GDM1 (cell line): Measurements from ENCODE around the gene DSCAML1.

Source experiments
- DNase-seq: peaks from one replicate; lab custom pipeline; 2025; lab: John Stamatoyannopoulos, UW

The DSCAML1 gene

DNA sequence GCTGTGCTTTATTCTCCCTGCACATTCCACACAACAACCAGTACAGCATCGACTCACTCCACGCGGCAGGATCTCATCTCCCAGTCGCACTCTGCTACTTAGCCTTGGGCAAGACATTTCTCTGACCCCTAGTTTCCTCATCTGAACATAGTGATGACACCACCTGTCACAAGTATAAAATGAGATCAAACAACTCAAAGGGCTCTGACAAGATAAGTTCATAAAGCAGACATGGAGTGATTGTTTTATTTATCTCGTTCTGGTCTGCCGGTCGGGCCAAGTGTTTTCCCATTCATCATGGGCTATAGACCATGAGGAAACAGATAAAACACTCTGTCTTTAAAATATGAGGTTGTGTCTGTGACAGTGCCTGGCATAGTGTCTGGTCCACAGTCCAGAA is 35.0 kb downstream of the DSCAML1 start:
- no peak for DNase-seq

DNA sequence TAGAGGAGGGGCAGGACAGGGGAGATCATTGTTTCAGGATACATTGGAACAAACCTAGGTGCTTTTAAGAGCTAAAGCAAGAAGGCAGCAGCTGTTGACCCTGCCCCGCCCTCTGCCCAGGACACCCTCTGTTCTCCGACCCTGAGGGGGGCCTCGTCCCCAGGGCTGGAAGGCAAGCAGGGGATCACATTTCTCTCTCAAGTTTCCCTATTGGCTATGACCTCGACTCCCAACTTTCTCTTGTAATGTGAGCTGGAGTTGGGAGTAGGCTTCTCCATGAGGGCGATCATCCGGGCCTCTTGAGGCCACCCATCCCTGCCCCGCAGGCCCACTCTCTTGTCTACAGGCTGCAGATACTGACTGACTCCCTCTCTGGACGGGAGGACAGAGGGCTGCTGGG is 37.7 kb downstream of the DSCAML1 start:
- DNase-seq, result no peak

DNA sequence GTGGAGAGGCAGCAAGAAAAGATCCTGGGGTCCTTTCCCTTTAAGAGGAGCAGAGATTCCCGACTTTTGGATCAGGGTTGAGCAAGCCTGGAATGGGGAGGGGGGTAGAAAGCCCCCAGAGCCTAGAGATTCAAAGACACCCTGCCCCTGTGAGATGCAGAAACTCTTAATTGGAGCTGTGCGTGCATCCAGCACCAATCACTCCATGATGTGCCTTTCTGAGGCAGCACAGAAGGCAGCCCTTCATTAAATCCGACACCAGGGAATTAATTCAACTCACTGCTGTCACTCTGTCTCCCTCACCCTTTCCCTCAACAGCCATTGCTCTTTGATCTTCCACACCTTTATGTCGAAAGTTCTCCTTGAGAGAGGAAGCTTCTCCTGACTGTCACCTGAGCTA is 43.0 kb downstream of the DSCAML1 start:
- DNase-seq, result no peak

DNA sequence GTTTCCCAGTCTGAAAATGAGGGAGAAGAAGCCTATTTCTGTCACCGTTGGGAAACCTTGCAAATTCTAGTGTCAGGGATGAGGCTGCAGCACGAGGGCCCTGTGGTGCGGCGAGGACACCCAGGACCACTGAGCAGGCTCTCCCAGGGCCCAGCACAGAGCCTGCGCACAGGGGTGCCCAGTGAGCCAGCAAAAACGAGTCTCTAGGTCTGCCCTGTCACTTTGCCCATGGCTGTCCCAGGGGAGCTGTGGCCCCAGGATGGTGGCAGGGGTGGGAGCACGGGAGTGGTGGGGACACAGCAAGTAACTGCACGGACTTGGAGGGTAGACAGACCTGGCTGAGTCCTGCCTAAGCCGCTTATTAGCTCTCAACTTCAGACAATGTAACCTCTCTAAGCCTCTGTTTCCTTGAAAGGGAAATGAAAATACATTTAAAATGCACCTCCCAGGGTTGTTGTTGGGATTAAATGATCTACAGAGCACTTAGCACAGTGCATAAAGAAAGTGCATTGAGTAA is 44.2 kb downstream of the DSCAML1 start:
- DNase-seq, result no peak

DNA sequence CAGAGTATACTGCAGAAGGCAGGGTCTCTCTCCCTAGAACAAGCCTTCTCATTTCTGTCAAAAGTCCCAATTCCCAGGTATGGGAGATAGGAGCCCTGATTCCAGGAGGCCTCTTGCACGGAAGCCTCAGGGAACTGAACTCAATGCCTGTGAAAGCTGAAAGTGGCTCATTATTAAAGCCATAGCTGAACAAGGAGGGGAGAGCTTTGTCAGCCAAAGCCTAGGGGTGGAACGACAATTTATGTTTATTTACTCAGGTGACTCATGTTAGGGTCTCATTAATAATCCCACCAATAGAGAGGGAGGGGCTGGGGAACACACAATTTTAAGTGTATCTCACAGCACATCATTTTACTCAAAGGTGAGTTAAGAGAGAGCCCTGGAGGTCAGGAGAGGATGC is 44.9 kb downstream of the DSCAML1 start:
- no peak for DNase-seq

DNA sequence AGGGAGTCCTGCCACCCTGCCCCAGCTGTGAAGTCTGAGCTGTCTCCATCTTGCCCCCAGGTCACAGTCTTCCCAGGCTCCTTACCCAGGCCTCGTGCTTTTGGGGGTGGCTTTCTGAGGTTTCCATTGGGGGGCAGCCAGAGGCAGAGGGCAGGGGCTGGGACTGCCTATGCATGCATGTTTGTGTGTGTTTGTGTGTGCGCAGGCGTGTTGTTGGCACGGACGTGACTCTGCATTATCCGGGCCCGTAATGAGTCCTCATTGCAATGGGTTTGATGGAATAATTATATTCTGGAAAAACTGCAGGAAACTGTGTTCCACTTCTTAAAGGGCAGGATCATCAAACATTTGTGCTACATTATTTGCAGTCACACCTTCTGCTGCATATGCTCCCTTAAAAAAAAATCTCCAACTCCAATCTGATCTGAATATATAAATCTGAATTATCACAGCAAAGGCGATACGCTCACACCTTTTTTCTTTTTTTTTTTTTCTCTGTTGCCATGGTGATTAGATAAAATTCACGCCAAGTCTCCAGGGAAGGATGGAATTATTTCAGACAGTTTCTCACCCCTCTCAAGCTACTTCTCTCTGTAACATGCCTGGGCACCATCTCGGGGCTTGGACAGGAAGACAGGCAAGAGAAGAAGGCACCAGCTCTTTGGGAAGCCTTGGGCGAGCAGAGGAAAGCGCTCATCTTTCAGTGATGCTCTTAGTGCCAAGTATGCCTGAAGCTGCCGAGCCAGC is 45.9 kb downstream of the DSCAML1 start:
- DNase-seq, result no peak

DNA sequence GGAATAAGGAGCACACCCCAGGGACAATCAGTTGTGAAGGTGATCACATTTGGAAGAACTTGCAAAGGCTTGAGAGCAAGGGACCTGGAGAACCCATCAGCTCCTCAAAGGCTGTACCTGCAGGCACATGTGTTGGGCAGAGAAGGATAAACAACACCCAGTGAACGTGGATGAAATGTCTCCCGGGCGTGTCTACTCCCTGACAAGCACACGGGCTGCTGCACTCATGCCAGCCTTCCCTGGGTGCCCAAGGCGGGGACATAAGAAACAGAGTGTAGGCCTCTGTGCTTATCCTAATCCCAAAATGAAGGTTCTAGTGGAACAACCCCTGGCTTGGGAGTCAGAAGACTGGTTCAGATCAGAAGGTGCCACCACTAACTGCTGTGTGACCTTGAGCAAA is 46.7 kb downstream of the DSCAML1 start:
- no peak for DNase-seq

DNA sequence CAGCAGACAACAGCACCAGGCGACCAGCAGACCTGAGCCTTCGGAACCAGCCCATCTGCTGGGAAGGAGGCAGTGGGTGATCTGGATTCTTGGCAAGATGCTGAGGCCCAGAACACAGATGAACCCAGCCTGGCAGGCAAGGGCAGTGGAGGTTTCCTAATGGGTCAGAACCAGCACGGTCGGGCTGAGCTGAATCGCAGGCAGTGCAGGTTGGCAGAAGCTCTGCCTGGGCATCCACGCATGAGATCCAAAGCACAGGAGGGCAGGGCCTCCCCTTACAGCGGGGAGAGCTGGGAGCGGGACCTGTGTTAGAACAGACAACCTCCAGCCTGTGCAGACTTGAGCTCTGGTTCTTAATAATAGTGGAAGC is 47.5 kb downstream of the DSCAML1 start:
- no peak for DNase-seq

DNA sequence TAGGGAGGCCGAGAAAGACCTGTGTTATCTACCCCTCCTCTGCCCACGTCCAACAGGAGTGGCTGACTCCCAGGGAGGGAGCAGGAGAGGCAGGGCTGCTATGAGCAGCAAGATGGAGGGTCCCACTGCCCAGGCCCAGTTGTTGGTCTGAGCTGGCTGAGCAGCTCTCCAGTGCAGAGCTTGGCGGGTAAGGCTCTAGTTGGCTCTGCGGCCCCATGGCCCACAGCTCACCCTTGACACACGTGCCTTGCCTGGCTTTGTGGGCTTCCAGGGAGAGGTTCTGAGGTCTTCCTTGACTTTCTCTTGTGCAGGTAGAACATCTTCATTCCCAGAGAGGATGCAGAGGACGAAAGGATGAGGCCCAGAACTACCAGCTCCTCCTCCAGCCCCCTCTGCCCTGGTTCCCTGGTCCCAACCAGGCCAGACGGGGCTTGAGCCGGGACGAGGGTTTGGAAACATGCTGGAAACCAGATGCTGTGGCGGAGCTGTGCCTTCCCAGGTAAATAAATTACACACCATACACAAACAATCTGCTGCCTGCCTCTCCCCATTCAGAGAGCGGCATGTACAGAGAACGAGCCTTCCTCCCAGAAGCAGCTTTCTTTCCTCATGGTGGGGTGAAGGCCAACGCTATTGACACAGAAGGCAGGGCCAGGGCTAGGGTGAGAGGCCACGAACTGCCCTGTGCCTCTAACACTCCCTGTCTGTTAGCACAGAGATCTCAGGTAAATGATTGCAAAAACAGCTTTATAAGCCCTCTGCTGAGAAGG is 48.1 kb downstream of the DSCAML1 start:
- no peak for DNase-seq

DNA sequence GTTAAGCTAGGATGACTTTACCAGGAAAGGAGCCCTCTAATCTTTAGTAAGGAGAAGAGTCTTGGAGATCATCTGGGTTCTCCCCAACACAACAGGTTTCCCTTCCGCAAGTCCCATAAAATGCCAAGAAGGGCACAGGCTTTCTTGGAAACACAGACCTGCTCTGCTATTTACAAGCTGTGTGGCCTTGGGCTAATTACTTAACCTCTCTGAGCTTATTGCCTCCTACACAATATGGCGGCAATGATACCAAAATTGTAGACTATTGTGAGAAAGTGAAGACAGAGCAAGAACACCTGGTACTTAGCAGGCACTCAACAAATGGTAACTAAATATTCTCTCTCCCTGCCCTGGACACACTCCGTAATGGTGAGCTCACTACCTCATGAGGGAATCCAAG is 49.1 kb downstream of the DSCAML1 start:
- DNase-seq, result no peak

DNA sequence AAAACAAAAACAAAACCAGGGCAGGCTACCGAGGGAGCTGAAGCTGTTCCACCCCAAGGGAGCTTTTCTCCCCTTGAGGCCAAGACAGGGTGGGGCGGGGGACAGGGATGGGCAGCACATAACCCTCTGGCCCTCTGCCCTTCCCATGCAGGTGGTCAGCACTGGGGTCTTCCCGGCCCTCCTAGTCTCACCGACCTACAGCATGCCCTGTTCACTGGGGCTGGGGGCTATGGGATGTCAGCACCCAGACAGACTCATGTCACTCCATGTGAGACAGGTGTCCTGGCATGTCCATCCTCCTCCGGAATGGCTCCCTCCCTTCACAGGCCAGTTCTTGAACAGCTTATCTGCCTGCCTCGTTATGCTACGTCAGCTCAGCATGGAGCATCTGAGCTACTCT is 51.7 kb downstream of the DSCAML1 start:
- DNase-seq, result no peak

DNA sequence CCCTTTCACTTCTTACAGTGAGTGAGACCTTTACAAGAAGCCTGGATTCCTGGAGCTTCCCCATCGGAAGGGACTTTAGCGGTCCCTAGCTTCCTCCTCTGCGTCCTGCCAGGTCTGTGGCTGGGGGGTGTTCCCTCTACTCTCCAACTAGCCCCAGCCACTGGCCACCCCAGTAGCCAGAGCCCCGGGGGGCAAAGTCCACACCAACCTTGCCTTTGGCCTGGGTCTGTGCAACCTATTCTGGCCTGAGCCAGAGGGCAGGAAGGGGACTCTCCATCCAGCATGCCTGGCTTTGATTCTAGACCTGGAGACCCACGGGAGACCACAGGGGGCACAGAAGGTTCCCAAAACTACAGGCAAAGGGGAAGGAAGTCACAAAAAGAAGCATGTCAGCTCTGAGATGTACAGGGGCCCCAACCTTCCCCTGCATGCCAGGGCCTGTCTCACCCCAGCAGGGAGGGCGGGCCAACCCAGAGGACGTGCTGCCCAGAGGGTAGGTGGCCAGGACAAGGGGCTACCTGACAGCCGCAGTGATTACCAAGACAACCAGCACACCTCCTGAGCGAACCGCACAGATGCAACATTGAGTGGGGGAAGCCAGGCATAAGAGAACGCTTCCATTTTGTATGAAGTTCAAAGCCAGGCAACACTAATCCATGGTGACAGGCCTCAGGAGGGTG is 52.4 kb downstream of the DSCAML1 start:
- DNase-seq, result peak; percentile 47

DNA sequence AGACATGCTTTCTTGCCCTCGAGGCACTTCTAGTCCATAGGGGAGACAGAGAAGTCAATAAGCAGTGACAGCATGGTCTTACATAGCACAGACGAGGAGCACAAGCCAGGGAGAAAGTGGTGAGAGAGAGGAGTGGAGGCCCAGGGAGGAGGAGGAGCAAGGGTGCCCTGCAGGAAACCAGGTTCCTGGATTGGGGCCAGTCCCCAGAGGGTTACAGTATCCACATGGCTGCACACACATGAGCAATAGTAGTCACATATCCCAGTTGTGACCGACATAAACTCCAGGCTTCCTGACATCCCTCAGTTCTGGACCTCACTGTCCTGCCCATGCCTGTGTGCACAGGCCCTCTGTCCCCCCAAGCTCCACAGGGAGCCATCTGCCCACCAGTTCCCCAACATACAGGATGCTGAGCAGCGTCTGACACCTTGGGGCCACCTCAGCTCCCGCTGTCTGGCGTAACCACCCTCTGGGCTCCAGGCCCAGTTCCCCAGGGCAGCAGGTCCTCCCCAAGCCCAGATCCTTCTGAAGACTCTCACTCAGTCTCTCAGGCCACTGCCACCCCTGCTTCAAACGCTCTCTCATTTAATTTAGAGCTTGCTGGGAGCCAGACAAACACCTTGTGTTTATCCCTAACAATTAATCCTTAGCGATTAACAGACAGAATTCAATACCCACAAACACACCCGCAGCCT is 53.7 kb downstream of the DSCAML1 start:
- DNase-seq, result peak; percentile 52

DNA sequence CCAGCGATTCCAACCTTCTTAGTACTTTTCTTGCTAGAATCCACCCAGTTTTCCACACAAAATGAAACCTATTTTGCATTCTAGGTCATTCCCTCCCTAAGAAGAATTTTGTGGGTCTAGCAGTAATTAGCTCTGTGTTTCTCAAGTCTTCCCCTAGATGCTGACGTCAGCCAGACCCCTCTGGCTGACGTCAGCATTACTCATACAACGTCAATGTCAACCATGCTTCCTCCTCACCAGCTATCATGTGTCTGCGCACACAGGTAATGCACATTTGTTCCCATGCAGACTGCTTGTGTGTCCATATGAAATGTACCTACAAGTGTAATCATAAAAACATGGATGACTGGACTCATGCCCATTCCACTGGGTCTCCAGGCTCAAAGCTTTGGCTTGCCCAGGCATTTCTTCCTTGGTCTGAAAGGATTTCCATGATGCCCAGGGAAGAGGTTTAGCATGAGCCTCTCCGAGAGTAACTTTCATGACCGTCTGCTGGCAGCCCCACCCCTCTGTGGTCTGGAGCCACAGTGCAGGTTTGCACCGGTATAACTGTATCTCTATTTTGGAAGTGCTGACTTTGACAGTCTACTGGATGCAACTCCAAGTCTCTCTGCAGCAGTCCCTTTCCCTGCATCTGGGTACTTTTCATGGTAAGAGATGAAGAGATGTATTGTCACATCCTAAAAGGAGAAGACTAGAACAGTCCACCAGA is 58.6 kb downstream of the DSCAML1 start:
- DNase-seq, result no peak

DNA sequence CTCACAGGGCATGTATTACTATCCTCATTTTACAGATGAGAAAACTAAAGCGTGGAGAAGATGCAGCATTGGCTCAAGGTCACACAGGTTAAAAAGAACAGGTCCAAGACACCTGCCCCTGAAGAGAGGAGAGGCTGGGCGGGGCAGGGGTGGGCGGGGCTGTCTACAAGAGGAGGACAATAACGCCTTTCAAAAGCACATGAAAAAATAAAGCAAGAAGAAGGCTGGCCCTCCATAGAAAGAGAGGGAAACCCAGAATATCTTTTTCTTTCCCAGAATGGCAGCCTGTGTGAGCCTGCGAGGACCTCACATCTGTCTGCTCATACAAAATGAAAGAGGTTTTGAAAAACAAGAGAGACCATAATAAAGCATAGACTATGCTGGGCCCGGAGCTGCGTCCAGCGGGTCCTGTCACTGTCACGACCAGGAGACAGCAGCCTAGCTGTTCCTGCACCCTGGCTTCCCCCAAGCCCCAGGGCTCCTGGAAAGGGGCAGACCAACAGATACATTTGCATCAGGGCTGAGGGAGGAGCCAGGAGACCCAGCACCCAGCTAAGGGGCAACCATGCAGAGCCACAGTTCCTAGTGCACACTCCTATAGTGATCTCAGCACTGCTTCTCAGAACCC is 61.6 kb downstream of the DSCAML1 start:
- DNase-seq, result no peak

DNA sequence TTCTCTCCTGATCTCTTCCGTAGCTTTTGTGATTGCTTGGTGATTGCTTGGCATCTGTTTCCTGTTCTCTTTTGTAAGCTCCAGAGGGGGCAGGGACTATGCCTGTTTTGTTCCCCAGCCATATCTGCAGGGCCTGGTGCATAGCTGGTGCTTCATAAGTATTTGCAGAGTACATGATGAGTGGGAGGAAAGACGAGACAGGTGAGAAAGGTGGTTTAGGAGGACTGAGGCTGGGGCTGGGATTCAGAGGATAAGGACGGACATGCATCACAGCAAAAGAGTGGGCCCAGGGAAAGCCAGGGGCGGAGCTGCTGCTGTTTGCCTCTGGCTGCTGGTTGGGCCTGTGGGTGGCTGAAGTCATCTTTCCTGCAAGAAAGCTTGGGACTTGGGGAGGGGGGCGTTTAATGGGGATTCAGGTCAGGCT is 62.4 kb downstream of the DSCAML1 start:
- DNase-seq, result peak; percentile 58

DNA sequence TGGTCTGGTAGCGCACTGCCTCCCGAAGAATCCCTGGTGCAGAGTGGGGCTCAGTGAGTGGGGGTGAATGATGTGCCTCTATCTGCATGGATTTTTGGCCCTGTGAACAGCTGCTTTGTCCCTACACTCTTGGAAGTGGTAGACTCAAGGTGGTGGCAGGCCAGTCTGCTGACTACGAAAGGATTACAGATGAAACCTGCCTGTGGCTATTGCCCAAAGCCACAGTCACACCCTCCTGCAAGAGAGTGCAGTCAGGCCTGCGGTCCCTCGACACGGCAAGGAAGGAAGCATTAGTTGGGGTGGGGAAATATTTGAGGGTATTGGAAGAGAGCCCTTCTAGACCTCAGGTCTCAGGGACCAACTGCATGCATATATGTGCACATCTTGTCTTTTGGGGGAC is 63.7 kb downstream of the DSCAML1 start:
- DNase-seq, result no peak

DNA sequence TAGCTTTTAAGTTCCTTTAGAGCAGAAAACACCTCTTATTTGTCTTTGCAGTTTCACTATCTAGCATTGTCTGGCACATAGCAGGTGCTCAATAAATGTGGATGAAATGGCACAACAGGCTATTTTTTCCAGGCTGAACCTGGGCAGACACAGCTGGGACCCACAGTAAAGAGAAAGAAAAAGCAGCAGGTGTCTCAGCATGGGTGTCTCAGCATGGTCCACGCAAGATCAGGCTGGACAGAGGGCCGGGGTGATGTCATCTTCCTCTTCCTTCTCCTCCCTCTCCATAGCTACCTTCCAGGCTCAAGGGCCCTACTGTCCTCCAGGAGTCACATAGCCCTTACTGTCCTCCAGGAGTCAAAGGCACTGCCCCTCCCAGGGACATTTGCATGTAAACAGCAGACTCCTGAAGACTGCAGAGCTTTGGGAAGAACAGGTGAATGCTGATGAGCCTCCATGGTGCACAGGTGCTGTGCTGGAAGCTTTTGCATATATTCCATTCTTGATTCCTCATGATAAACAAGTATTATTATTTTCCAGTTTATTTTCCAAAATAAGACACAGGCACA is 65.2 kb downstream of the DSCAML1 start:
- DNase-seq, result no peak

DNA sequence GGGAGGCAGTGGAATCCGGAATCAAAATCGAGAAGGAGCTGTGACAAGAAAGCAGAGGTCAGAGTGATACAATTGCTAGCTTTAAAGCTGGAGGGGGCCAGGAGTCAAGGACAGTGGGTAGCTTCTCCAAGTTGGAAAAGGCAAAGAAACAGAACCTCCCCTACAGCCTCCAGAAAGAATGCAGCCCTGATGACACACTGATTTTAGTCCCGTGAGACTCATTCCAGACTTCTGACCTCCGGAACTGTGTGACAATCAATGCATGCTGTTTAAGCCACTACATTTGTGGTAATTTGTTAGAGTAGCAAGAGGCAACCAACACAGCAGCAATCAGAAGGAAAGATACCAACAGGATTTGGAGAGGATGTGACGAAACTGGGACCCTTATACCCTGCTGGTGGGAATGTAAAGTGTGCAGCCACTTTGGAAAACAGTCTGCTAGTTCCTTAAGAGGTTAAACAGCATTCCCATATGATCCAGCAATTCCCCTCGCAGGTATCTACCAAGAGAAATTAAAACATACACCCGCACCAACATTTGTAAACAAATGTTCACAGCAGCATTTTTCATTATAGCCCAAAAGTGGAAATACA is 66.7 kb downstream of the DSCAML1 start:
- no peak for DNase-seq

DNA sequence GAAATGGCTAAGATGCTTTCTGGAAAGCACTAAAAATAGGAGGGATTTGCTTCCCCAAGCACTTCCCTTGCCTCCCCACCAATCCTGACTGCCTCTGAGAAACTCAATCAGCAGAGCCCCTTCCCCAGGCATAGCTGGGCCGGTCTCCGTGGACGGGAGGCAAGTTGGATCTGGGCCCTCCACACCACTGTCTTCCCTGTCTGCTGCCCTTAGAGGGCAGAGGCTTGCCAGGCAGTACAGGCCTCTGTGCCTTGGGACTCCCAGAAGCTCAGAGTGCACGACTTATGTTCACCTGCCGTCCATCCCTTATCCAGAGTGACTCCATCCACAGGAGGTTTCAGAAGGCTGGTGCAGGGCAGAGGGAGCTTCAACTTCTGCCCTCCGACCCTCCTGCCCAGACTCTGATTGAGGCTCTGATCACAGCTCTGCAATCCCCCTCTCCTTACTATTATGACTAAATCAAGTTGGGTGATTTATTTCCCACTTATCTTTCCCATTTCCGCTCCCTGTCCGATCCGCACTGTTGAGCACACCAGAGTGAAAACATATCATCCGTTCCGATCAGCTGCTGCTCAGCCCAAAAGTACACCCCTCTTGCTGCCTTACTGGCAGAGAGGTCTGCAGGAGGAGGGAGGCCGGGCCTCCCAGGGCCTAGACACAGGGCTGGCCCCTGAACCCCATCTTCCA is 71.8 kb downstream of the DSCAML1 start:
- no peak for DNase-seq
